GM12865 (cell line): ENCODE results near the gene IDH3G.

Experiments
- DNase-seq: peaks from one replicate; pipeline ENCODE4 v3.0.0; 2010; ENCODE audit warnings: low read depth
- H3K4me3 ChIP-seq: 2 replicates; pipeline ENCODE4 v1.5.1; 2011; ENCODE audit warnings: mild to moderate bottlenecking, low read depth, low read length, control low read depth
- CTCF ChIP-seq: IDR thresholded peaks from 2 replicates; pipeline ENCODE4 v1.5.1; 2011; ENCODE audit warnings: low read length, control low read depth, low read depth, inconsistent platforms; ENCODE audit not compliant: insufficient read depth; ENCODE audit errors: missing control alignments

IDH3G gene

GRCh38 chrX:153799326-153799725, 5.2 kb upstream of the IDH3G start:
- no peak for TF ChIP-seq CTCF
- no peak overlapping the region for H3K4me3 ChIP-seq
- no peak for DNase-seq

- DNase-seq: no peak
- no peak for TF ChIP-seq CTCF
- H3K4me3 ChIP-seq: no peak overlapping the region
Observed at GRCh38 chrX:153797415-153798015, 3.3 kb upstream of the IDH3G start.

- peak overlapping the region; percentile 85 for H3K4me3 ChIP-seq
- no peak for DNase-seq
- TF ChIP-seq CTCF: no peak
Observed at GRCh38 chrX:153794897-153795816, 982 bp upstream of the IDH3G start.

- no peak for TF ChIP-seq CTCF
- H3K4me3 ChIP-seq: peak overlapping the region; percentile 89
- DNase-seq: peak; percentile 32
Observed at GRCh38 chrX:153793291-153793690, 884 bp downstream of the IDH3G start.

- no peak for DNase-seq
- TF ChIP-seq CTCF: no peak
- no peak overlapping the region for H3K4me3 ChIP-seq
Observed at GRCh38 chrX:153792368-153792767, 1.8 kb downstream of the IDH3G start.

GRCh38 chrX:153791104-153791852, 2.9 kb downstream of the IDH3G start:
- DNase-seq: no peak
- TF ChIP-seq CTCF: no peak
- no peak overlapping the region for H3K4me3 ChIP-seq
